IMR-90 (cell line): ENCODE results near the gene FGF6. TPM values are rescaled to one million over a fixed set of nuclear protein-coding genes. Genes with fewer than 3 reads are reported as not detected.
"Not testable (repeated sequence)": the region's sequence is repeated elsewhere in the genome, so short reads cannot be mapped to it uniquely, and the experiment has no call there.

Experiments
- ATAC-seq: fragments of 200-7000 bp; cut with Tn5 transposase; 2 replicates; pipeline ENCODE4 v1.9.1; 2020; ENCODE audit warnings: low read depth, mild to moderate bottlenecking, moderate library complexity
- BruUV-seq: library from RNA; stranded (reverse); fragments of 400-500 nt; replicated peaks from 2 replicates; lab custom pipeline; 2021; lab: Mats Ljungman, UMichigan
- CTCF ChIA-PET: fragments of 300-600 bp; formaldehyde crosslinking; extraction: SDS; loops from one replicate; lab custom pipeline; 2021; ENCODE audit warnings: antibody characterized with exemption; lab: Yijun Ruan, JAX
- POLR2A ChIA-PET: fragments of 300-600 bp; sonication (Branson Sonifier 250); formaldehyde crosslinking; loops from one replicate; lab custom pipeline; 2022; ENCODE audit warnings: antibody characterized with exemption; ENCODE audit not compliant: unreplicated experiment; lab: Charles Lee
- DNase-seq: peaks from one replicate; pipeline ENCODE4 v3.0.0; 2013
- H2AFZ ChIP-seq: replicated peaks from 2 replicates; pipeline ENCODE3; 2013; ENCODE audit warnings: low read length, mild to moderate bottlenecking; ENCODE audit not compliant: poor library complexity
- H2AK5ac ChIP-seq: 2 replicates; pipeline ENCODE4 v1.6.1; 2013; ENCODE audit warnings: low read depth, low read length, inconsistent platforms
- H2AK9ac ChIP-seq: replicated peaks from 2 replicates; pipeline ENCODE3; 2013; ENCODE audit warnings: mild to moderate bottlenecking, low read depth, low read length, moderate library complexity; ENCODE audit not compliant: poor library complexity
- H2BK120ac ChIP-seq: 2 replicates; pipeline ENCODE4 v1.6.1; 2013; ENCODE audit warnings: low read depth, low read length, inconsistent platforms
- H2BK15ac ChIP-seq: 3 replicates; pipeline ENCODE4 v1.6.1; 2013; ENCODE audit warnings: low read depth, low read length, inconsistent platforms
- H2BK20ac ChIP-seq: 2 replicates; pipeline ENCODE4 v1.6.1; 2013; ENCODE audit warnings: low read depth, mild to moderate bottlenecking, inconsistent platforms, low read length, moderate library complexity
- H2BK5ac ChIP-seq: 2 replicates; pipeline ENCODE4 v1.6.1; 2013; ENCODE audit warnings: mild to moderate bottlenecking, low read depth, low read length, inconsistent platforms; ENCODE audit not compliant: poor library complexity, severe bottlenecking
- H3K14ac ChIP-seq: replicated peaks from 2 replicates; pipeline ENCODE4 v1.6.1; 2013; ENCODE audit warnings: low read depth, low read length, inconsistent platforms
- H3K18ac ChIP-seq: 2 replicates; pipeline ENCODE4 v1.6.1; 2013; ENCODE audit warnings: low read depth, low read length, control low read depth
- H3K23ac ChIP-seq: 2 replicates; pipeline ENCODE4 v1.6.1; 2013; ENCODE audit warnings: low read depth, low read length, inconsistent platforms
- H3K27ac ChIP-seq: 2 replicates; pipeline ENCODE4 v1.5.1; 2013; ENCODE audit warnings: mild to moderate bottlenecking, control low read depth, low read length; ENCODE audit not compliant: insufficient read depth
- H3K27me3 ChIP-seq: 2 replicates; pipeline ENCODE4 v1.6.1; 2013; ENCODE audit warnings: low read length; ENCODE audit not compliant: control insufficient read depth, insufficient read depth
- H3K36me3 ChIP-seq: 2 replicates; pipeline ENCODE4 v1.6.1; 2013; ENCODE audit warnings: low read length, mixed read lengths; ENCODE audit not compliant: control insufficient read depth, insufficient read depth
- H3K4ac ChIP-seq: 2 replicates; pipeline ENCODE4 v1.6.1; 2013; ENCODE audit warnings: low read depth, low read length, inconsistent platforms
- H3K4me1 ChIP-seq: 2 replicates; pipeline ENCODE4 v1.6.1; 2013; ENCODE audit warnings: low read length, mixed read lengths; ENCODE audit not compliant: control insufficient read depth, insufficient read depth
- H3K4me2 ChIP-seq: 2 replicates; pipeline ENCODE4 v1.6.1; 2013; ENCODE audit warnings: low read depth, mild to moderate bottlenecking, control low read depth, low read length, moderate library complexity
- H3K4me3 ChIP-seq: 2 replicates; pipeline ENCODE4 v1.5.1; 2013; ENCODE audit warnings: low read depth, mild to moderate bottlenecking, control low read depth, low read length, moderate library complexity; ENCODE audit not compliant: insufficient read depth
- H3K56ac ChIP-seq: 2 replicates; pipeline ENCODE4 v1.6.1; 2013; ENCODE audit warnings: low read length, inconsistent platforms; ENCODE audit not compliant: insufficient read depth; ENCODE audit errors: extremely low read depth
- H3K79me1 ChIP-seq, 2 experiments: 2 replicates each; pipeline ENCODE4 v1.6.1; 2013; ENCODE audit warnings: low read length in 2 of 2, inconsistent platforms in 1 of 2, low read depth in 1 of 2
- H3K9ac ChIP-seq: 2 replicates; pipeline ENCODE4 v1.6.1; 2013; ENCODE audit warnings: low read depth, low read length, control low read depth
- H3K9me1 ChIP-seq: 2 replicates; pipeline ENCODE4 v1.6.1; 2013; ENCODE audit warnings: low read length, inconsistent platforms; ENCODE audit not compliant: insufficient read depth
- H3K9me3 ChIP-seq: 2 replicates; pipeline ENCODE4 v1.6.1; 2013; ENCODE audit warnings: low read length; ENCODE audit not compliant: control insufficient read depth, insufficient read depth
- H4K20me1 ChIP-seq: 2 replicates; pipeline ENCODE4 v1.6.1; 2013; ENCODE audit warnings: low read length, inconsistent platforms; ENCODE audit not compliant: insufficient read depth
- H4K5ac ChIP-seq: 2 replicates; pipeline ENCODE4 v1.6.1; 2013; ENCODE audit warnings: mild to moderate bottlenecking, low read depth, low read length, control low read depth
- H4K8ac ChIP-seq, 2 experiments: 2 replicates each; pipeline ENCODE4 v1.6.1; 2013; ENCODE audit warnings: low read depth in 2 of 2, low read length in 2 of 2, control low read depth in 1 of 2, inconsistent platforms in 1 of 2
- H4K91ac ChIP-seq: 2 replicates; pipeline ENCODE4 v1.6.1; 2013; ENCODE audit warnings: low read depth, low read length, inconsistent platforms; ENCODE audit not compliant: insufficient read depth
- WGBS, 2 experiments: methylation state at CpG; one replicate each; pipeline versions ENCODE4 v1.1.5 to v1.1.7; 2013; ENCODE audit warnings: missing lambda C conversion rate in 2 of 2; ENCODE audit not compliant: insufficient read length in 1 of 2; ENCODE audit errors: extremely low coverage in 2 of 2; 5-methylcytosine and 5-hydroxymethylcytosine counted together
- dilution Hi-C: fragments of 300-500 bp; cut with HindIII; formaldehyde crosslinking; loops from one replicate; pipeline ENCODE4 v1.14.3; 2018; ENCODE audit warnings: low sequenced_read_pairs; ENCODE audit not compliant: unreplicated experiment
- in situ Hi-C: fragments of 300-500 bp; cut with MboI; formaldehyde crosslinking; loops from 3 replicates; pipeline ENCODE4 v1.14.3; 2019; ENCODE audit warnings: low sequenced_read_pairs, inconsistent platforms, mixed read lengths
- intact Hi-C: fragments of 100-400 bp; cut with micrococcal nuclease; formaldehyde crosslinking; loops from 2 replicates; pipeline ENCODE4 v1.10.0; 2022
- polyA plus RNA-seq, 3 experiments: library from polyadenylated mRNA; depleted of rRNA; stranded (reverse); fragments of >200 nt; gene quantifications; 2 replicates each; pipeline ENCODE4 v1.2.3, GENCODE V29; 2012; ENCODE audit warnings: low replicate concordance in 1 of 3
- total RNA-seq: library from RNA; depleted of rRNA; stranded (reverse); fragments of >200 nt; gene quantifications from 2 replicates; pipeline ENCODE4 v1.2.3, GENCODE V29; 2012

The FGF6 gene
- total and polyA plus RNA-seq, 2 of the 4 experiments (the other 2 are of a cell fraction) = not detected

DNA sequence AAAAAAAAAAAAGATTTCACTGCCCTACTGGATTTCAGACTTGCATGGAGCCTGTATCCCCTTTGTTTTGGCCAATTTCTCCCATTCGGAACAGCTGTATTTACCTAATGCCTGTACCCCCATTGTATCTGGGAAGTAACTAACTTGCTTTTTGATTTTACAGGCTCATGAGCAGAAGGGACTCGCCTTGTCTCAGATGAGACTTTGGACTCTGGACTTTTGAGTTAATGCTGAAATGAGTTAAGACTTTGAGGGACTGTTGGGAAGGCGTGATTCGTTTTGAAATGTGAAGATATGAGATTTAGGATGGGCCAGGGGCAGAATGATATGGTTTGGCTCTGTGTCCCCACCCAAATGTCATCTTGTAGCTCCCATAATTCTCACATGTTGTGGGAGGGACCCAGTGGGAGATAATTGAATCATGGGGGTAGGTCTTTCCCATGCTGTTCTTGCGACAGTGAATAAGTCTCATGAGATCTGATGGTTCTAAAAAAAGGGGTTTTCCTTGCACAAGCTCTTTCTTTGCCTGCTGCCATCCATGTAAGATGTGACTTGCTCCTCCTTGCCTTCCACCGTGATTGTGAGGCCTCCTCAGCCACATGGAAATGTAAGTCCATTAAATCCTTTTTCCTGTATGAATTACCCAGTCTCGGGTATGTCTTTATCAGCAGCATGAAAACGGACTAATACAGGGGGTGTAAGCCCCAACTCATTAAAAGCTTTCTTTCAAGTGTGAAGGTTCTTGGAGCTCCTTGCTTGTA, 40.6 kb downstream of the FGF6 start:
- POLR2A ChIA-PET, ATAC-seq, H4K91ac ChIP-seq, H3K27ac ChIP-seq, H3K23ac ChIP-seq, H2BK120ac ChIP-seq, H3K14ac ChIP-seq, dilution Hi-C loops, CTCF ChIA-PET, H2BK5ac ChIP-seq, H3K56ac ChIP-seq, H2BK15ac ChIP-seq, DNase-seq, H3K18ac ChIP-seq, H3K4me3 ChIP-seq, in situ Hi-C loops, H4K20me1 ChIP-seq, H3K36me3 ChIP-seq, H2AK5ac ChIP-seq, H3K4me2 ChIP-seq, H3K9me1 ChIP-seq, H3K9me3 ChIP-seq, BruUV-seq, H3K79me1 ChIP-seq, H2AFZ ChIP-seq, H2BK20ac ChIP-seq, H3K4me1 ChIP-seq, H2AK9ac ChIP-seq, H3K27me3 ChIP-seq, H3K9ac ChIP-seq, intact Hi-C loops, H4K5ac ChIP-seq, H4K8ac ChIP-seq, H3K4ac ChIP-seq: not testable (repeated sequence)
- 30% methylated on average over 2 of the region's 8 CpGs; no CpG with 5 or more reads in 1 of the 2 experiments for WGBS, 2 experiments
